HG02885 (cell line): Measurements from ENCODE around the gene UBE2S.
"Not testable (repeated sequence)": the region's sequence is repeated elsewhere in the genome, so short reads cannot be mapped to it uniquely, and the experiment has no call there.

ENCODE experiments used
- ATAC-seq: cut with Tn5 transposase; IDR thresholded peaks from one replicate; pipeline ENCODE4 v1.9.1; 2021; ENCODE audit warnings: mild to moderate bottlenecking; ENCODE audit not compliant: unreplicated experiment, poor library complexity

Gene UBE2S

DNA sequence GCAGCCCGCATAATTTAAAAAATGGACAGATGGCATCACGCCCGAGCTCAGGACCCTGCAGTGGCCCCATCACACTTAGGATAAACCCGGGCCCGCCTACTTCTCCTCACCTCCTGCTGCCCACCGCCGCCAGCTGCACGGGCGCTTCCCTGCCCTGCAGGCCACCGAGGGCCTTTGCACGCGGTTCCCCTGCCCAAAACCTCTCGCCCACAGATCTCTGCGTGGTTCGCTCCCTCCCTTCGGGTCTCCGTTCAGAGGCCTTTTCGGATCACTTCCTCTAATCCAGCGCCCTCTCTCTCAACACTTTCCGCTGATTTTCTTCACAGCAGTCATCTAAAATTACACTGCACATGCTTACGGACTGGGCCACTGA is 33.7 kb upstream of the UBE2S start:
- ATAC-seq = no peak

- ATAC-seq = no peak
Measured at GRCh38 chr19:55440411-55441105, 33.0 kb upstream of the UBE2S start.

DNA sequence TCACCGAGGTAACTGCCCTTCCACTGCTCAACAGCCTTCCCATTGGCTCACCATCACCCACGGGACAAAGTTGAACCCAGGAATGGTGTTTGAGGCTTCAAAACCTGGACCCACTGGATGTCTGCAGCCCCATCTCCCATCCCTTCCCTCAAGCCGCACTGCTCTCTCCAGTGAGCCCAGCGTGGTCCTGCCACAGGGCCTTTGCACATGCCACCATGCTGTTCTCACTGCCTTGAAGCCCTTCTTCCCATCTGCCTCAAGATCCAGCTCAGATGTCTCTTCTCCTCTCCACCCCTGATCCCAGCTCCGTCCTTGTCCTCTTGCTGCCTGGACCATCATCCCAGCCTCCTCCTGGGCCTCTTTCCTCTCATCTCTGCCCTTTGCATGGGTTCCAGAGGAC is 31.5 kb upstream of the UBE2S start:
- no peak for ATAC-seq

DNA sequence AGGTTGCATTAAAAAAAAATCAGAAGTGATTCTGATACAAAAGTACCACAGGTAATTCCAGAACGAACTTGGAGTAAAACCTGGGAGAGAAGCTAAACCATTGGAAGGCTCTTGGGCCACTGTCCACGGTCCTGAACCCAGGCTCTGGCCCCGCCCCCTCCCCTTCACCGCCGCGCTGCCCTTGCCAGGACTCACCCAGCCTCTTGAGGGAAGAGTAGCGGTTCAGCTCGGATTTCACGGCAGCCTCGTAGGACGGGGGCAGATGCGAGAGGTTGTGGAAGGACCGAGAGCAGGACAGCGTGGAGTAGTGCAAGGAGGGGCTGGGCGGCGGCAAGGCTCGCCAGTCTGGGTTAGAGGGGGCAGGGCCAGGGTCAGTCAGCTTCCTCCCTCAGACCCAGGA is 29.8 kb upstream of the UBE2S start:
- no peak for ATAC-seq

GRCh38 chr19:55436847-55437246 is 29.3 kb upstream of the UBE2S start:
- ATAC-seq = no peak

DNA sequence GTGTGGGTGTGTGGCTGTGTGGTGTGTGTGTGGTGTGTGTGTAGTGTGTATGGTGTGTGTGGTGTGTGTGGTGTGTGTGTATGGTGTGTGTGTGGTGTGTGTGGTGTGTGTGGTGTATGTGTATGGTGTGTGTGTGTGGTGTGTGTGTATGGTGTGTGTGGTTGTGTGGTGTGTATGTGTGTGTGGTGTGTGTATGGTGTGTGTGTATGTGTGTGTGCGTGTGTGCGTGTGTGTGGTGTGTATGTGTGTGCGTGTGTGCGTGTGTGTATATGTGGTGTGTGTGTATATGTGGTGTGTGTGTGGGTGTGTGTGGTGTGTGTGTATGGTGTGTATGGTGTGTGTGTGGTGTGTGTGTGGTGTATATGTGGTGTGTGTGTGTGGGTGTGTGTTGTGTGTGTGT is 27.4 kb upstream of the UBE2S start:
- ATAC-seq = no peak

DNA sequence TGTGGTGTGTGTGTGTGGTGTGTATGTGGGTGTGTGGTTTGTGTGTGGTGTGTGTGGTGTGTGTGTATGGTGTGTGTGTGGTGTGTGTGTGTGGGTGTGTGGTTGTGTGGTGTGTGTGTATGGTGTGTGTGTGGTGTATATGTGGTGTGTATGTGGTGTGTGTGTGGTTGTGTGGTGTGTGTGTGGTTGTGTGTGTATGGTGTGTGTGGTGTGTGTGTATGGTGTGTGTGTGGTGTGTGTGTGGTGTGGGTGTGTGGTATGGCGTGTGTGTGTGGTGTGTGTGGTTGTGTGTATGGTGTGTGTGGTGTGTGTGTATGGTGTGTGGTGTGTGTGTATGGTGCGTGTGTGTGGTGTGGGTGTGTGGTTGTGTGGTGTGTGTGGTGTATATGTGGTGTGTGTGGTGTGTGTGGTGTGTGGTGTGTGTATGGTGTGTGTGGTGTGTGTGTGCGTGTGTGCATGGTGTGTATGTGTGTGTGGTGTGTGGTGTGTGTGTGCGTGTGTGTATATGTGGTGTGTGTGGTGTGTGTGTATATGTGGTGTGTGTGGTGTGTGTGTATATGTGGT is 26.9 kb upstream of the UBE2S start:
- ATAC-seq = no peak

GRCh38 chr19:55433292-55433691 is 25.7 kb upstream of the UBE2S start:
- no peak for ATAC-seq

GRCh38 chr19:55432241-55432959 is 24.8 kb upstream of the UBE2S start:
- no peak for ATAC-seq

DNA sequence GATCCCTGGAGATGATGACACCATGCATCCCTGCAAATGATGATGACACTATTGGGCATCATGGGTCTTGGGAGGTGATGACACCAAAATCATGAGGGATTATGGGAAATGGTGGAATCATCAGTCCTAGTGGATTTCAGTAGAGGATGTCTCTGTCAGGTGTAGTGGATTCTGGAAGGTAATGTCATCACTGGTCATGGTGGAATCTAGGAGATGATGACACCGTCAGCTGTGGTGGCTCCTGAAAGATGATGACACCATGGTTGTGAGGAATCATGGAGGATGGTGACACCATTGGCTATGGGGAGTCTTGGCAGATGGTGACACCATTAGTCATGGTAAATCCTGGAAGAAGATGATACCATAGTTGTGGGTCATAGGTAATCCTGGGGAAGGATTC is 23.6 kb upstream of the UBE2S start:
- no peak for ATAC-seq

DNA sequence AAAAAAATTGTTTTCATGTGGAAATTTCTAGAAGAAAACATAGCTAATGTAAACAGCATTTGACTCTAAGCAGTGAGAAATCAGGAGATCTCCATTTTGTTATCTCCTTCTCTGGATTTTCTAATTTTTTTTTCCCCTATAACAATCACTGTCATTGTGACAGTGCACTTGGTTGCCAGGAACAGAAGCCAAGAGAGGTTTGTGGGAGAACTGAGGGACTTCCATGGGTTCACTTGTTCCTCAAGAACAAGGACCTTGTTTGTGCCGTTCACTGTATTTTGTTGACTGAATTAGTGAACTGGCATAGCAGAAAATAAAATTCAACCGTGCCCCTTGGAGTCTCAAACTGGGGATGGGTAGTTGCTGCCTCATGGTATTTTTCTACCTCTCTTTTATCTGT is 18.5 kb upstream of the UBE2S start:
- no peak for ATAC-seq

DNA sequence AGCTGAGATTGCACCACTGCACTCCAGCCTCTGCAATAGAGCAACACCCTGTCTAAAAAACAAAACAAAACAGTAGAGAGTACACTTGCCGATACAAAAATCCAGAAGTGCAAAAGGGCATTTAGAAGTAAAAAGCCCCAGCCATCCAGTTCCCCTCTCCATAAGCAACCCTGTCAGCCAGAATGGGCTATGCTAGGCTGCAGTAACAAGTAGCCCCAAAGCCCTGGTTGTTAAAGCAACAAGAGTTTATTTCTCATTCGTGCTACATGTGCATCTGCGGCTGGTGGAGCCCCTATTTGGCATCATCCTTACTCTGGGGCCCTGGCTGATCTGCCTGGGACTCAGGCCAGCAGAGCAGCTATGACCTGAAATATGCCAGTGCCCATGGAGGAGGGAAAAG is 16.9 kb upstream of the UBE2S start:
- no peak for ATAC-seq

- no peak for ATAC-seq
Measured at GRCh38 chr19:55423225-55424005, 15.8 kb upstream of the UBE2S start.

- not testable (repeated sequence) for ATAC-seq
Measured at GRCh38 chr19:55421281-55421680, 13.7 kb upstream of the UBE2S start.

DNA sequence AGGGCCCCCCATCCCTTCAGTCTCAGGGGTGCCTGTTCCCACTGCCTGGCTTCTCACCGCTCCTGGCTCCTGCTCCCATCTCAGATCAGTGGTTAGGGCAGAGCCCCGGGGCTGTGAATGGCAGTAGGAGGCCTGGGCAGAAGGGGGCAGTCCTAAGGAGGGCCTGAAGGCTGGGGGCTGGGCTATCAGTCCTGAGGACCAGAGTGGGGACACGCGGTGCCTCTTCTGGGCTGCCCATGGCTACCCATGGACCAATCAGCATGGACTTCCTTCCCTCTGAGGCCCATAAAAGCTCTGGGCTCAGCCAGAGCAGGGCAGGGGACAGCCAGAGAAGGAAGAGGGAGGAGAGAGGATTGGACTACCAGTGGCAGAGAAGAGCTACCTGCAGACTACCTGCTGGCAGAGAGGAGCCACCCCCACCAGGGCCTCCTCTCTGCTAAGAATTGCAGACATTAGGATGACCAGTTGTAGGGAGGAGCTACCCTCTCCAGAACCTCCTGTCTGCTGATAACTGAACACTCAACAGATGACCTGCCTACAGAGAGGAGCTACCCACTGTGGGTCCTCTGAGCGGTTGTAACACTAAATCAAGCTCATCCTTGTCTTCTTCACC is 12.1 kb upstream of the UBE2S start:
- ATAC-seq = no peak

- ATAC-seq = no peak
Measured at GRCh38 chr19:55419103-55419502, 11.5 kb upstream of the UBE2S start.

DNA sequence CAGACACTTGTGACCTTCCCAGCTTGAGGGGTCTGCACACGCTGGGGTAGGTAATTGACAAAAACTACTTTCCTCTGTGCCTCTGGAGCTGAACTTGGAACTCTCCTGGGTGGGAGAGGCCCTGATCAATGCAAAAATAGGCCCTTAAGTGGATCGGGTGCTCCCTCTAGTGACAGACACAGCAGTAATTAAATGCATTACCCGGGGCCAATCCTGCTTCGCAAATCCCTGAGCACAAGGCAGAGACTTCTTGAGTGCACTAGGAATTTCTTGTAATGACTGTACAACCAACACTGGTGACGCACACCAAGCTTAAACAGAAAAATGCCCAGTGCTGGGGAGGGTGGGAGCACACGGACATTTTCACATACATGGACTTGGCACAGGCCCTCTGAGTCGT is 10.6 kb upstream of the UBE2S start:
- ATAC-seq = no peak

DNA sequence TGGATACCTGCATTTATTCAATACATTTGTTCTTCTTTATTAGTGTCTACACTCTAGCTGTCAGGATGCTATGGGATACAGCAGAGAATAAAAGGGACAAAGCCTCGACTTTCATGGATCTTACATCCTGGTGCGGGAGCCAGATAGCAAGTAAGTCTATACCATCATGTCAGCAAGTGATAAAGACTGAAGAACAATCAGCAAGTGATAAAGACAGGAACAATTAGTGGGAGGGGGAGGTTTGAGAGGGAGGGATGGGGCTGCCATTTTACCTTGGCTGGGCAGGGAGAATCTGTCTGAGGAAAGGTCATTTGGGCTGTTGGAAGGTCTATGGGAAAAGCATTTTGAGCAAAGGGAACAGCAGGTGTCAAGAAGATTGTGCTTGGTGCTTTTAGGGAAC is 2.6 kb upstream of the UBE2S start:
- no peak for ATAC-seq

- not testable (repeated sequence) for ATAC-seq
Measured at GRCh38 chr19:55409179-55409578, 1.6 kb upstream of the UBE2S start.

DNA sequence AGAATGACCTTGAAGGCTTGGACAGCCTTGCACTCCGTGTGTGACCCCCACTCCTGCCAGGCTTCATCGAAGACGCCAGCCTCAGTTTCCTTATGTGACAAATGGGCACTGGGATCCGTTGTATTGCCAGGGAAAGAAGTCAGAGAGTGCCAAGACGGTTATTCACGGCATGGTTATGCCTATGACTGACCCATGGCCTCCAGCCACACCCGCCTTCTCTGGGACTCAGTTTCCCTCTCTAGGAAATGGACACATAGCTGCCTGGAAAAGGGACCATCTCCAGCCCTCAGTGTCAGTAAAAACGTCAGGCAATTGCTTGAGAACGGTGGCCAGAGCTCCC is 915 bp upstream of the UBE2S start:
- ATAC-seq = no peak
